ENCODE measurements around the gene TRAPPC11. TPM values are rescaled to one million over a fixed set of nuclear protein-coding genes. Genes with fewer than 3 reads are reported as not detected.

The TRAPPC11 gene
- 19.3 TPM for polyA plus RNA-seq (2013, experiment 1 of 2)
- 19.4 TPM for polyA plus RNA-seq (2013, experiment 2 of 2)

GRCh38 chr4:183659029-183659871 lies at the start of gene TRAPPC11, which contains the start of gene RWDD4:
Gene TRAPPC11, plus strand, starts transcription at chr4:183659293. Its CDS starts 4,575 bp downstream, at chr4:183663868.
Gene RWDD4, minus strand, starts transcription at chr4:183659185. Its CDS starts 233 bp downstream, at chr4:183658952.
- no peaks in the 10 kb centered on the region for H3K27me3 ChIP-seq (ENCODE audit: control insufficient read depth in 1 of 2, insufficient read depth in 1 of 2, low read length in 2 of 2)
- H3K14ac ChIP-seq (ENCODE audit: low read length in 2 of 2), result peak within 1 kb of the TSS in 1 of 2 experiments; percentile 91
- peak within 1 kb of the TSS; percentile 59 for H4K91ac ChIP-seq (ENCODE audit: low read length)
- peak within 1 kb of the TSS; percentile 75 to 90 for H3K18ac ChIP-seq (ENCODE audit: low read depth in 1 of 2, low read length in 2 of 2)
- H3K23ac ChIP-seq (ENCODE audit: low read length in 2 of 2), result peak within 1 kb of the TSS in 1 of 2 experiments; percentile 5
- peaks cover 5% of the 10 kb centered on the region for H3K4me1 ChIP-seq (ENCODE audit: control insufficient read depth, insufficient read depth, low read depth, low read length)
- H2BK15ac ChIP-seq (ENCODE audit: low read depth, poor library complexity, severe bottlenecking), result no peak within 1 kb of the TSS
- H4K8ac ChIP-seq (ENCODE audit: low read length), result peak within 1 kb of the TSS; percentile 88
- H3K36me3 ChIP-seq (ENCODE audit: control insufficient read depth in 1 of 2, insufficient read depth in 2 of 2, low read depth in 1 of 2, low read length in 2 of 2), result peaks cover 0 to 20% of the 10 kb centered on the region in 2 experiments
- peak within 1 kb of the TSS; percentile 30 for H3K27ac ChIP-seq (ENCODE audit: low read length, poor library complexity, severe bottlenecking)
- peaks cover 11% of the 10 kb centered on the region for H3K79me1 ChIP-seq (replicated peaks; ENCODE audit: low read length, poor library complexity, severe bottlenecking)
- peak within 1 kb of the TSS; percentile 95 for H2AFZ ChIP-seq (ENCODE audit: low read depth, low read length)
- H3K9me3 ChIP-seq (ENCODE audit: control insufficient read depth, low read length), result no peaks in the 10 kb centered on the region
- DNase-seq, result peak; percentile 99
- no peak within 1 kb of the TSS for H2BK12ac ChIP-seq (ENCODE audit: low read length in 2 of 2)
- 1% methylated on average over 44 of the region's 63 CpGs for WGBS
- H2AK5ac ChIP-seq (ENCODE audit: low read length, severe bottlenecking), result no peak within 1 kb of the TSS
- peak within 1 kb of the TSS; percentile 92 for H3K4me2 ChIP-seq (ENCODE audit: low read length, poor library complexity, severe bottlenecking)
- H2BK5ac ChIP-seq (ENCODE audit: low read depth, low read length, poor library complexity, severe bottlenecking), result peak within 1 kb of the TSS; percentile 76
- peak within 1 kb of the TSS; percentile 64 to 98 for H3K4ac ChIP-seq (ENCODE audit: low read depth in 1 of 2, low read length in 2 of 2)
- peak within 1 kb of the TSS; percentile 100 for H3K9ac ChIP-seq (ENCODE audit: low read length)
- H3K4me3 ChIP-seq (ENCODE audit: insufficient read depth in 1 of 2, low read depth in 1 of 2, low read length in 2 of 2), result peak within 1 kb of the TSS; percentile 97 to 100
- peak within 1 kb of the TSS; percentile 49 for H2BK120ac ChIP-seq (ENCODE audit: low read depth, low read length)

GRCh38 chr4:183610033-183610432 lies 49.1 kb upstream of the TRAPPC11 start:
- H2BK12ac ChIP-seq (ENCODE audit: low read length in 2 of 2), result no peak overlapping the region
- DNase-seq, result no peak
- no peak overlapping the region for H3K14ac ChIP-seq (ENCODE audit: low read length in 2 of 2)
- no peak overlapping the region for H2AK5ac ChIP-seq (ENCODE audit: low read length, severe bottlenecking)
- no peaks in the 10 kb centered on the region for H3K9me3 ChIP-seq (ENCODE audit: control insufficient read depth, low read length)
- H3K36me3 ChIP-seq (ENCODE audit: control insufficient read depth in 1 of 2, insufficient read depth in 2 of 2, low read depth in 1 of 2, low read length in 2 of 2), result no peaks in the 10 kb centered on the region
- no peak overlapping the region for H3K4me2 ChIP-seq (ENCODE audit: low read length, poor library complexity, severe bottlenecking)
- no peak overlapping the region for H3K4me3 ChIP-seq (ENCODE audit: insufficient read depth in 1 of 2, low read depth in 1 of 2, low read length in 2 of 2)
- H2AFZ ChIP-seq (ENCODE audit: low read depth, low read length), result no peak overlapping the region
- H2BK5ac ChIP-seq (ENCODE audit: low read depth, low read length, poor library complexity, severe bottlenecking), result no peak overlapping the region
- peaks cover 0 to 13% of the 10 kb centered on the region in 2 experiments for H3K27me3 ChIP-seq (ENCODE audit: control insufficient read depth in 1 of 2, insufficient read depth in 1 of 2, low read length in 2 of 2)
- H4K91ac ChIP-seq (ENCODE audit: low read length), result no peak overlapping the region
- H3K4me1 ChIP-seq (ENCODE audit: control insufficient read depth, insufficient read depth, low read depth, low read length), result peaks cover 2% of the 10 kb centered on the region
- H3K18ac ChIP-seq (ENCODE audit: low read depth in 1 of 2, low read length in 2 of 2), result no peak overlapping the region
- no peaks in the 10 kb centered on the region for H3K79me1 ChIP-seq (replicated peaks; ENCODE audit: low read length, poor library complexity, severe bottlenecking)
- no peak overlapping the region for H2BK120ac ChIP-seq (ENCODE audit: low read depth, low read length)
- H4K8ac ChIP-seq (ENCODE audit: low read length), result peak overlapping the region; percentile 4
- no peak overlapping the region for H3K23ac ChIP-seq (ENCODE audit: low read length in 2 of 2)
- H3K27ac ChIP-seq (ENCODE audit: low read length, poor library complexity, severe bottlenecking), result no peak overlapping the region
- H3K9ac ChIP-seq (ENCODE audit: low read length), result no peak overlapping the region
- no peak overlapping the region for H3K4ac ChIP-seq (ENCODE audit: low read depth in 1 of 2, low read length in 2 of 2)
- no peak overlapping the region for H2BK15ac ChIP-seq (ENCODE audit: low read depth, poor library complexity, severe bottlenecking)
- WGBS, result 93% methylated on average over 2 of the region's 2 CpGs

GRCh38 chr4:183610613-183611012 lies 48.5 kb upstream of the TRAPPC11 start:
- H3K4me1 ChIP-seq (ENCODE audit: control insufficient read depth, insufficient read depth, low read depth, low read length), result peaks cover 2% of the 10 kb centered on the region
- no peak overlapping the region for H4K8ac ChIP-seq (ENCODE audit: low read length)
- H2BK15ac ChIP-seq (ENCODE audit: low read depth, poor library complexity, severe bottlenecking), result no peak overlapping the region
- no peaks in the 10 kb centered on the region for H3K79me1 ChIP-seq (replicated peaks; ENCODE audit: low read length, poor library complexity, severe bottlenecking)
- no peak overlapping the region for H3K4ac ChIP-seq (ENCODE audit: low read depth in 1 of 2, low read length in 2 of 2)
- no peak overlapping the region for H3K27ac ChIP-seq (ENCODE audit: low read length, poor library complexity, severe bottlenecking)
- H2AFZ ChIP-seq (ENCODE audit: low read depth, low read length), result no peak overlapping the region
- H3K9ac ChIP-seq (ENCODE audit: low read length), result no peak overlapping the region
- peaks cover 0 to 13% of the 10 kb centered on the region in 2 experiments for H3K27me3 ChIP-seq (ENCODE audit: control insufficient read depth in 1 of 2, insufficient read depth in 1 of 2, low read length in 2 of 2)
- no peak overlapping the region for H2BK120ac ChIP-seq (ENCODE audit: low read depth, low read length)
- H3K4me3 ChIP-seq (ENCODE audit: insufficient read depth in 1 of 2, low read depth in 1 of 2, low read length in 2 of 2), result no peak overlapping the region
- H3K18ac ChIP-seq (ENCODE audit: low read depth in 1 of 2, low read length in 2 of 2), result no peak overlapping the region
- no peak overlapping the region for H4K91ac ChIP-seq (ENCODE audit: low read length)
- no peak for DNase-seq
- H3K36me3 ChIP-seq (ENCODE audit: control insufficient read depth in 1 of 2, insufficient read depth in 2 of 2, low read depth in 1 of 2, low read length in 2 of 2), result no peaks in the 10 kb centered on the region
- no peak overlapping the region for H2AK5ac ChIP-seq (ENCODE audit: low read length, severe bottlenecking)
- no peak overlapping the region for H3K4me2 ChIP-seq (ENCODE audit: low read length, poor library complexity, severe bottlenecking)
- H3K9me3 ChIP-seq (ENCODE audit: control insufficient read depth, low read length), result no peaks in the 10 kb centered on the region
- H2BK5ac ChIP-seq (ENCODE audit: low read depth, low read length, poor library complexity, severe bottlenecking), result no peak overlapping the region
- no peak overlapping the region for H3K23ac ChIP-seq (ENCODE audit: low read length in 2 of 2)
- no peak overlapping the region for H2BK12ac ChIP-seq (ENCODE audit: low read length in 2 of 2)
- no peak overlapping the region for H3K14ac ChIP-seq (ENCODE audit: low read length in 2 of 2)
- WGBS, result 83% methylated on average over 7 of the region's 7 CpGs

GRCh38 chr4:183611210-183611830 lies 47.8 kb upstream of the TRAPPC11 start:
- Histone ChIP-seq H3K27ac (ENCODE audit: low read length, poor library complexity, severe bottlenecking) (no peak overlapping the region), H3K4me3 (ENCODE audit: insufficient read depth in 1 of 2, low read depth in 1 of 2, low read length in 2 of 2) (no peak overlapping the region), H2BK15ac (ENCODE audit: low read depth, poor library complexity, severe bottlenecking) (no peak overlapping the region), H2AFZ (ENCODE audit: low read depth, low read length) (no peak overlapping the region), H3K4me1 (ENCODE audit: control insufficient read depth, insufficient read depth, low read depth, low read length) (peaks cover 2% of the 10 kb centered on the region), H2AK5ac (ENCODE audit: low read length, severe bottlenecking) (no peak overlapping the region), H2BK5ac (ENCODE audit: low read depth, low read length, poor library complexity, severe bottlenecking) (no peak overlapping the region), H2BK120ac (ENCODE audit: low read depth, low read length) (no peak overlapping the region), H2BK12ac (ENCODE audit: low read length in 2 of 2) (no peak overlapping the region), H3K18ac (ENCODE audit: low read depth in 1 of 2, low read length in 2 of 2) (no peak overlapping the region), H4K8ac (ENCODE audit: low read length) (no peak overlapping the region), H3K27me3 (ENCODE audit: control insufficient read depth in 1 of 2, insufficient read depth in 1 of 2, low read length in 2 of 2) (peaks cover 0 to 13% of the 10 kb centered on the region in 2 experiments), H4K91ac (ENCODE audit: low read length) (no peak overlapping the region), H3K9ac (ENCODE audit: low read length) (no peak overlapping the region), H3K23ac (ENCODE audit: low read length in 2 of 2) (no peak overlapping the region), H3K79me1 (replicated peaks; ENCODE audit: low read length, poor library complexity, severe bottlenecking) (no peaks in the 10 kb centered on the region), H3K4ac (ENCODE audit: low read depth in 1 of 2, low read length in 2 of 2) (no peak overlapping the region), H3K14ac (ENCODE audit: low read length in 2 of 2) (no peak overlapping the region), H3K4me2 (ENCODE audit: low read length, poor library complexity, severe bottlenecking) (no peak overlapping the region), H3K9me3 (ENCODE audit: control insufficient read depth, low read length) (no peaks in the 10 kb centered on the region), H3K36me3 (ENCODE audit: control insufficient read depth in 1 of 2, insufficient read depth in 2 of 2, low read depth in 1 of 2, low read length in 2 of 2) (no peaks in the 10 kb centered on the region)
- 91% methylated on average over 5 of the region's 15 CpGs for WGBS
- DNase-seq, result no peak

Measured in mesenchymal stem cell (in vitro differentiated cells and primary cell).